Retinal pigment epithelial cell (primary cell): ENCODE results near the gene CST5.

Source experiments
- DNase-seq: peaks from one replicate; pipeline ENCODE4 v3.0.0-alpha.2; 2010; ENCODE audit warnings: low read depth
- H3K4me3 ChIP-seq: 2 replicates; pipeline ENCODE4 v1.5.1; 2011; ENCODE audit warnings: mild to moderate bottlenecking, low read length, control low read depth, moderate library complexity
- TF ChIP-seq, protein P1 (sequence below): conservative IDR thresholded peaks from 2 replicates; pipeline ENCODE4 v1.5.1; 2011; ENCODE audit warnings: low read depth, low read length, control low read depth, inconsistent platforms

CST5 gene

GRCh38 chr20:23877524-23877923, 2.0 kb downstream of the CST5 start:
- no peak for DNase-seq
- TF ChIP-seq, protein P1, sequence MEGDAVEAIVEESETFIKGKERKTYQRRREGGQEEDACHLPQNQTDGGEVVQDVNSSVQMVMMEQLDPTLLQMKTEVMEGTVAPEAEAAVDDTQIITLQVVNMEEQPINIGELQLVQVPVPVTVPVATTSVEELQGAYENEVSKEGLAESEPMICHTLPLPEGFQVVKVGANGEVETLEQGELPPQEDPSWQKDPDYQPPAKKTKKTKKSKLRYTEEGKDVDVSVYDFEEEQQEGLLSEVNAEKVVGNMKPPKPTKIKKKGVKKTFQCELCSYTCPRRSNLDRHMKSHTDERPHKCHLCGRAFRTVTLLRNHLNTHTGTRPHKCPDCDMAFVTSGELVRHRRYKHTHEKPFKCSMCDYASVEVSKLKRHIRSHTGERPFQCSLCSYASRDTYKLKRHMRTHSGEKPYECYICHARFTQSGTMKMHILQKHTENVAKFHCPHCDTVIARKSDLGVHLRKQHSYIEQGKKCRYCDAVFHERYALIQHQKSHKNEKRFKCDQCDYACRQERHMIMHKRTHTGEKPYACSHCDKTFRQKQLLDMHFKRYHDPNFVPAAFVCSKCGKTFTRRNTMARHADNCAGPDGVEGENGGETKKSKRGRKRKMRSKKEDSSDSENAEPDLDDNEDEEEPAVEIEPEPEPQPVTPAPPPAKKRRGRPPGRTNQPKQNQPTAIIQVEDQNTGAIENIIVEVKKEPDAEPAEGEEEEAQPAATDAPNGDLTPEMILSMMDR, result no peak
- no peak overlapping the region for H3K4me3 ChIP-seq

DNA sequence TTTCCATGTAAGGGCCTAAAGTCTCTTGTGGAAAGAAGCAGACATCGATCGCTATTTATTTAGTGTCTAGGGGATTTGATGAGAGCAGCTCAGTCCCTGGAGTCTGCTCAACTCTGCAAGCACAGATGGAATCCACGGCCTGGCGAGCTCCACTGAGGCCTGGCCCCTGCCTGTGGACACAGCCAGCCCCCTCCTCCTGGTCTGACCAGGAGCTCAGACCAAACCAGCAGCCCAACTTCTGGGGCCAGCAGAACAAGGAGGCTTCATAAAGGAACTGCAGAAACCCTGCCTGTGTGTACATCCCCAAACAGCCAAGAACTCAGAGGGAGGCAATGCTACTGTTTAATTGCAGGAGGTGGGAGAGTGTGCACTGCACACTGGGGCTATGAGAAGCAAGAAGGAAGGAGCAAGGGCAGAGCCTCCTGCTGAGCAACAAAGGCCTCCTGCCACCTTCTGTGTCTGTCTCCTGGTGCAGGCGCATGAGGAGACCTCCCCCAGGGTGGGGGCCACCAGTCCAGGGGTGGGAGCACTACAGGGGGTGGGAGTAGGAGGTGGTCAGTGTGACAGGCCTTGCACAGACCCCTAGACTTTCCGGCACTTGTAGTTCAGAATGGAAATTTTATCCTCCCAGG, 3.8 kb downstream of the CST5 start:
- no peak overlapping the region for H3K4me3 ChIP-seq
- TF ChIP-seq, protein P1, result no peak
- DNase-seq, result no peak

GRCh38 chr20:23874747-23875146, 4.8 kb downstream of the CST5 start:
- TF ChIP-seq, protein P1, result no peak
- DNase-seq, result no peak
- H3K4me3 ChIP-seq, result no peak overlapping the region

GRCh38 chr20:23873370-23874015, 6.1 kb downstream of the CST5 start:
- no peak overlapping the region for H3K4me3 ChIP-seq
- no peak for DNase-seq

DNA sequence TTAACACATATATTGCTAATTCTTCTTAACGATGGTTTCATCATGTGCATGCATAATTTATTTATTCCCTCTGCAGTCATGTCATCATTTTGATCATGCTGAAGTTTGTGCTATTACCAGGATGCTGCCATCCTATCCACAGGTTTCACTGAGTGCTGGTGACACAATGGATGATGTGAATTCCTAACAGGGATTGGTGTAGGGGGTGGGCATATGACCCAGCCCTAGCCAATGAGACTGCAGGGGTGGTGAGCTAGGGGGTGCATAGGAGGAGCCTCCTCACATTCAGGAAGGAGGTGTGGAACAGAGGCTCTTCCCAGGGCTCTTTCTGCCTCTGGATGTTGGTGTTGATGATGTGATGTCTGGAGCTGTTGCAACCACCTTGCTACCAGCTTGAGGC, 7.5 kb downstream of the CST5 start:
- no peak overlapping the region for H3K4me3 ChIP-seq
- TF ChIP-seq, protein P1, result no peak
- no peak for DNase-seq

More at GRCh38 chr20:23873370-23874015, 6.1 kb downstream of the CST5 start:
- TF ChIP-seq, protein P1, result no peak

- no peak overlapping the region for H3K4me3 ChIP-seq
- no peak for DNase-seq
- TF ChIP-seq, protein P1, result no peak
Measured at GRCh38 chr20:23870461-23870860, 9.1 kb downstream of the CST5 start.

- DNase-seq, result no peak
- TF ChIP-seq, protein P1, result no peak
- H3K4me3 ChIP-seq, result no peak overlapping the region
Measured at GRCh38 chr20:23869520-23869919, 10.0 kb downstream of the CST5 start.
